HS-5 (cell line): Measurements from ENCODE around the gene SELE.
A peak's percentile ranks its signal among the peaks of the same experiment; 100 is the strongest.
"Not testable (repeated sequence)": the region's sequence is repeated elsewhere in the genome, so short reads cannot be mapped to it uniquely, and the experiment has no call there.

Source experiments
- DNase-seq: peaks from one replicate; pipeline ENCODE4 v3.0.0-alpha.2; 2012; ENCODE audit warnings: low read depth

SELE gene

DNA sequence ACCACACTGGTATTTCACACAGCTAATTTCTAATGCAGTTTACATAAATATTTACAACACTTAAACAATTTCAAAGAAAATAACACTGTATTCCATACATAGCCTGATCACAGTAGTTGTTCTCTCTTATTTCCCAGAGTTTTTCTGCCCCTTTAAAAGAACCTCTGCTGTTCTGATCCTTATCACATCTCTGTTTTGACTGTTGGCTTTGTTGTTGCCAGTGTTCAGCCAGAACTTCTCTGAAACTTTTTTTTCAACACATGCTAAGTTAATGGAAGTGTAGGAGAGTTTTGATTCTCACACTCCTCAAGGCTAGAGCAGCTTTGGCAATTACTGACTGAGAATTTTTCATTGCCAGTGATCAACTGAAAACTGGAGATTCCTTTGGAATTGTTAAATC, 11.1 kb downstream of the SELE start:
- DNase-seq = no peak

DNA sequence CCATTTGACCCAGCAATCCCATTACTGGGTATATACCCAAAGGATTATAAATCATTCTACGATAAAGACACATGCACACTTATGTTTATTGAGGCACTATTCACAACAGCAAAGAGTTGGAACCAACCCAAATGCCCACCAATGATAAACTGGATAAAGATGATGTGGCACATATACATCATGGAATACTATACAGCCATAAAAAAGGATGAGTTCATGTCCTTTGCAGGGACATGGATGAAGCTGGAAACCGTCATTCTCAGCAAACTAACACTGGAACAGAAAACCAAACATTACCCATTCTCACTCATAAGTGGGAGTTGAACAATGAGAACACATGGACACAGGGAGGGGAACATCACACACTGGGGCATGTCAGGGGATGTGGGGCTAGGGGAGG, 18.8 kb downstream of the SELE start:
- DNase-seq = not testable (repeated sequence)

DNA sequence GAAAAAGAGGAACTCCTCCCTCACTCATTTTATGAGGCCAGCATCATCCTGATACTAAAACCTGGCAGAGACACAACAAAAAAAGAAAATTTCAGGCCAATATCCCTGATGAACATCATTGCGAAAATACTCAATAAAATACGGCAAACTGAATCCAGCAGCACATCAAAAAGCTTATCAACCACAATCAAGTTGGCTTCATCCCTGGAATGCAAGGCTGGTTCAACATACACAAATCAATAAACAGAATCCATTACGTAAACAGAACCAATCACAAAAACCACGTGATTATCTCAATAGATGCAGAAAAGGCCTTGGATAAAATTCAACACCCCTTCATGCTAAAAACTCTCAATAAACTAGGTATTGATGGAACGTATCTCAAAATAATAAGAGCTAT, 20.8 kb downstream of the SELE start:
- DNase-seq = not testable (repeated sequence)

DNA sequence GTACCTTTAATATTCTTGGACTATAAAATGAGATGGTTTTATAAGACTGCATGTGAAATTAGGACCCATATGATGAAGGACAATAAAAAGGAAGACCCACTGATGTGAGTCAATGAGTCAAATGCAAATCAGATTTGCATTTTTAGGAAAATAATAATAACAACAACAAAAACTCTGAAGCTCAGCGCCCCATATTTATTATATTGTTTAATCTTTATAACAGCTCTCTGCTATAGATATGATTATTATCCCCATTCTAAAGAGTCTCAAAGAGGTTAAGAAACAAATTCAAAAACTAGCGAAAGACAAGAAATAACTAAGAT, 21.6 kb downstream of the SELE start:
- no peak for DNase-seq

DNA sequence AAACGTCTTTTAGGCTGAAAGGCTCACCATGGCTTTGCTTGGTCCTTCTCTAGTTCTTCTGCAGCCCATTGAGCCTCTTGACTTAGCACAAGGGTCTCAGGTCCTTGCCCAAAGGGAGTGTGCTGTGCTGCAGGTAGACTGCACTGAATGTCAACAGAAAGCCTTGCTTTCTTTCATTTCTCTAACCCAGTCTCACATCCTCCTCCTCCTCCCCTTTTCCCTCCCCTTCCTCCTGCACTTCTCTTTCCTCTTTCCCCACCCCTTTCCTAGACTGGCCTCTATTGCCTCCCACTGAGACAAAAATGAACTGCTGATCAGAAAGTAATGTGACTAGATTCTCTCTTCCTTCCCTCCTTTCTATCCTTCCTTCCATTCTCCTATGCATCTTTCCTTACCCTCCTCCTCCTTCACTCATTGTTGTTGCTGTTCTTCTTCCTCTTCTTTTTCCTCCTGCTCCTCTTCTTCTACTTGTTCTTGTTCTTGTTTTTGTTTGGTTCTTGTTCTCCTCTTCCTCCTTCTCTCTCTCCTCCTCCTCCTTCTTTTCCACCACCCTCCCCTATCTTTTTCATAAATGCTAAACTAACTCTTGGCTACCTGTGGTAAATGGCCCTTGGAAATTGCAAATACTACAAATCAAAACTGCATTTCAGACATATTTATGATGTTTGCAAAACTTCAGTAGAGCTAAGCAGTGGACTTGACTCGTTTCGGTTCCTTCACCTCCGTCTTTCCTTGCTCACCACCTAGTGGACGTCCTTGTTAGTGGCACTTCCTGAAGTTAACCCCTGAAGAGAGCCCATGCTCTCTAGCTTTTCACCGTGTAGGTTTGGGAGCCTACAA, 22.2 kb downstream of the SELE start, which contains the start of gene SELL:
TSS of gene SELL (minus strand) at position 152 of the 840 bp plus-strand sequence. CDS start at position 30, 122 bp downstream.
- peak; percentile 29 for DNase-seq

DNA sequence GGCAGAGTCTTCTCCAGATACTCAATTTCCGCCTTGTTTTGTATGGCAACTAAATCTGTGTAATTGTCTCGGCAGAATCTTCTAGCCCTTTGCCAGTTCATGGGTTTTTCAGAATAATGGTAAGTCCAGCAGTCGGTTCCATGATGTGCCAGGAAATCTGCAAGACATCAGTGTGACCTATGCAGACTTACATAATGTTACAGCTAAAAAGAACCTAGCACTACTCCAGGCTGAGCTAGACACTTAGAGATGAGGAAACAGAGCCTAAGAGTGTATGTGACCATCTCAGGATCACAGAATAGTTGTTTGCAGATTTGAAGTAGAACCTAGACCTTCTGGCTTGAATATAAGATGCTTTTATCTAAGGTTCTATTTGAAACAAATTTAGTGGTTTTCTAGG, 25.2 kb downstream of the SELE start:
- DNase-seq = no peak

DNA sequence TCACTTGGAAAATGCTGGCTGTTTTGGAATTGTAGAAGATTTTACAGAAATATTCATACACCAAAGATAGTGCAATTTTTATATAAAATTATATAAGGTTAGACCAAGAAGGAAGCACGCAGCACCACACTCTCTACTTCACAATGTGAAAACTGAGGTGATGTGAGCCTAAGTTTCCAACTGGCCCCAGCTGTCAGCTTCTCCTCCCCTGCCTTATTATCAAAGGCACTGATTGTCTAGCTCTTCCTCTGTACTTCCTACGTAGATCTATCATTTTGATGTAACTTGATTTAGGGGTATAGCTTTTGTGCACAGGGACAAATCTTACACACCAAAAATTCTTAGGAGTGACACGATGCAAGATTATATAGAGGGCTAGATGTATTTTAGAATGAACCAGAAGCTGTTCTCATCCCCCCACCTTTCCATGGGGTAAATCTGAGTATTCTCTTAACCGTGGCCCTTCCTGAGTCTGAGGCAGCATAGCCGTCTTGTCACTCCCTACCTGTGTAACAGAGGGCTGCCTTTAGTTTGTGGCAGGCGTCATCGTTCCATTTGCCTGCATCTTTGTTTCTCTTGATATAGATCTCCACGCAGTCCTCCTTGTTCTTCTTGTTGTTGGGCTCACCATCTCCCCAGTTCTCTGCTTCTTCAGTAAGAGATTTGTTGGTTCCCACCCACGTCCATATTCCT, 25.8 kb downstream of the SELE start:
- DNase-seq = no peak

DNA sequence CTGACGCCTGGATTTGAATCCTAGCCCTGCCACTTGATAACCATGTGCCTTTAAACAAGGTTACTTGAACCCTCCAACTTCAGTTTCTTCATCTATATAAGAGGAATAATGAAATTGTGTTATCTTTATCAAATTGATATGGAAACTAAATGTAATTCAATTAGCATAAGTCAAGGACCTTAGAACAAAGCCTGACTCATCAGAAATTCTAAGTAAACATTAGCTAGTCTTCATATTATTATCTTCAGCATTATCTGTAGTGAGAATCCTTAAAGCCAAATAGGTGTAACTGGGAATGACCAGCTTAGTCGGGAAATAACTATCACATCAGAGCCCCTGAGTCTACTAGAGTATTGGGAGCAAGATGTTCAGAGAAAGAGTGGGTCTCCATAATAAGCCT, 29.1 kb downstream of the SELE start:
- DNase-seq = no peak

DNA sequence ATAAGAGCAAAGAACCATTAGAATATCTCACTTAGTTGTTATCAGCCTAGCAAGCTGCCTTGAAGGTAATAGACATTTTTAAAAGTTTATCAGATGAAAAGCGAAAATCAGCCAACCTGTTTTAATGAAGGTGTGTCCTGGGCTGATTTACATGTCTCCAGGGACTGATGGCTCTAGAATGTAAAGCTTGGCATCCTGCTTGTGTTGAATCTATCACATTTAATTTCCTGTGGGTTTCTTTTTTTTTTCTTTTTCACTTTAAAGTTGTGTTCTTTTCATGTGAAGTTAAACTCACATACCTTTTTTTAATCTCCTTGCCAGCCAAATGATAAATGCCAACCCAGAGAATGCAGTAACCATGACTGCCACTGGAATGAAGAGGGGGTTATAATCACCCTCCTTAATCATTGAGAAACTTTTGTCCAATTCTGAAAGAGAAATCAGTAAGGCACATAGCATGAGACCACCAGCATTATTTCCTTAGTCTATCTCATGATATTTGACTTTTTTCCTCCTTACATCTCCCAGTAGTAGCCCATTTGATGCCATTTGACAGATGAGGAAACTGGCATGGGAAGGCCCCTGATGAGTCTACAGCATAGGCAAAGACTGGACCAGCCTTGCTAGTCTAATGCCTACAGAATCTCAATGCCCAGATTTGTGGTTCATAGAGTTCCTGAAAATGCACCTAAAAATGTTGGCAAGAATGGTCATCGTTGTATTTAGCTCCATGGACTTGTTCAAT, 32.4 kb downstream of the SELE start:
- no peak for DNase-seq

DNA sequence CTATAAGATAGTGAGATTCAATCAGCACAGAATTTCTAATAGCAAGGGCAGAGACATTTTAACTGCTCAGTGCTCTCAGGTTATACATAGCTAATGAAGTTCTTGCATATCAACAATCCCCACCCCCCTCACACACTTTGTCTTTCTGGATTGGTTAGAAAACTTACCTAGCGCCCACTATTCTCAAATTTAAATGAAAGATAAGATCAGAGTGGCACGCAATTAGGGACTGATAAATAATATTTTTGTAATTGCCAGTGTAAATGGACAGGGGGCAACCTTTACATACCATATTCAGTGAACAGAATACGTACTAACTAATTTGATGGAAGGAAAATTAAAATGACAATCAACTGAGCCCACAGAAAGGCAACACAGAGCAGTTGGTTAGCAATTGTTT, 34.2 kb downstream of the SELE start:
- DNase-seq = no peak

DNA sequence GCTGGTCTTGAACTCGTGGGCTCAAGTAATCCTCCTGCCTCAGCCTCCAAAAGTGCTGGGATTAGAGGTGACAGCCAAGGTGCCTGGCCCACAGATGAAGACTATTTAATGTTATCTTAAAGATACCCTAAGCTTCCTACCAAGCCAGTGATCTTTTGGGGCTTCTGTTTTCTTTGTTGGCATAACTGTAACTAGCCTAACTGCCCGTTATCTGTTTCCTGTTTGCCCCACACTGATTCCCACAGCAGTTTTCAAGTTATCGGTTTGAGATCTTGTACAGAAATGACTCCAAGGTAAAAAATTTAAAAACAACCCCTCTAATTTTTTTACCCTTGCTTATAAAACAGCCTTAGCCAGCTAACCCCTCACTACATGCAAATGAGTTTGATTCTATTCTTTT, 34.9 kb downstream of the SELE start:
- DNase-seq = no peak

DNA sequence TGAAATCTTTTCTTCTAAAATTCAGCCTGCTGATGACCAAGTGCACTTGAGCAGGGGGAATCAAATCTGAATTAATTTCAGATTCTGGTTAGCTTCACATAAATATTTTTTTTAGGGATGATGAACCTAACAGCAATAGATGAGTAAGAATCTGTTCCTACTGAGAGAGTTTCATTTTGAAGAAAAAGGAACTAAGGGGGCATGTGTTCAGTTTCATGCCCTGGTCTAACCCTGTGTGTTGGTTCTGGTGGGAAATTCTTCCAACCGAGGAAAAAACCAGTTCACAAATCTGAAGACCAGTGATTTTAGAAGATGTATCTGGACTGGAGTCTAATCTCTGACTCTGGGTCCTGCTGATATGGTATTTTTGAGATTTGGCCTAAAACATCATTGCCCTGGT, 36.1 kb downstream of the SELE start:
- no peak for DNase-seq

DNA sequence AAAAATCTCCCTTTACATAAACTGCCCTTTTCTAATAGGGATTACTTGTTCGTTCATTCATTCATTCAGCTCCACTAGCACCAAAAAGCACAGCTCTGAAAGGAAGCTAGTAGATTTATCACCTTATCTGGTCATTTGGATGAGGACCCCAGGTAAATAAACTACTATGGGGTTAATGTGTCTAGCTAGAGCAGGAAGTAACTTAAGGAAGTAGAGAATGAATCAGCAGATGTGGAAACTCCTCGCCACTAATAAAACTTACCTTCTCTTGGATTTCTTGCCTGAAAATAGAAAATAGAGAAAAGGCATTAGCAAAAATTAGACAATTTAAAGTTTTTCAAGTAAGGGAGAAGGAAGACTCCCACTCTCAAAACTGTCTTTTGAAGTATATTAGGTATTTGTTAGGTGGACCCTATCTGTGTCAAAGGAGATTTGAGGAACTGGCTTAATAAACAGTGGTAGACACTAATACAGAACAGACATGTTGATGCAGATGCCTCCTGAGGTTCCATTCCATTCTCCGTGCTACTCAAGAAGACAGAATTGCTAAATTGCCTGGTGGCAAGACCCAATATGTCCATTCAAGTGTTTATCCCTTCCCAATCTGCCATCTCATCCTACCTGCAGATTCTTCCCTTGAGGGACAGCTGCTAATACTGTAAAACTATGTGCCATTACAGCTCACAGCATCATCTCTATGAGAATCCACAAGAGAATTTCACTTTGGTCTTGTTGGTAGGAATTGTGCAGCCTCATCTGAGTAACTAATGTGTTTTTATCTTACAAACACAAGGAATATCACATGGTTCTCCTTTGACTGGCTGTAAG, 37.4 kb downstream of the SELE start:
- no peak for DNase-seq

DNA sequence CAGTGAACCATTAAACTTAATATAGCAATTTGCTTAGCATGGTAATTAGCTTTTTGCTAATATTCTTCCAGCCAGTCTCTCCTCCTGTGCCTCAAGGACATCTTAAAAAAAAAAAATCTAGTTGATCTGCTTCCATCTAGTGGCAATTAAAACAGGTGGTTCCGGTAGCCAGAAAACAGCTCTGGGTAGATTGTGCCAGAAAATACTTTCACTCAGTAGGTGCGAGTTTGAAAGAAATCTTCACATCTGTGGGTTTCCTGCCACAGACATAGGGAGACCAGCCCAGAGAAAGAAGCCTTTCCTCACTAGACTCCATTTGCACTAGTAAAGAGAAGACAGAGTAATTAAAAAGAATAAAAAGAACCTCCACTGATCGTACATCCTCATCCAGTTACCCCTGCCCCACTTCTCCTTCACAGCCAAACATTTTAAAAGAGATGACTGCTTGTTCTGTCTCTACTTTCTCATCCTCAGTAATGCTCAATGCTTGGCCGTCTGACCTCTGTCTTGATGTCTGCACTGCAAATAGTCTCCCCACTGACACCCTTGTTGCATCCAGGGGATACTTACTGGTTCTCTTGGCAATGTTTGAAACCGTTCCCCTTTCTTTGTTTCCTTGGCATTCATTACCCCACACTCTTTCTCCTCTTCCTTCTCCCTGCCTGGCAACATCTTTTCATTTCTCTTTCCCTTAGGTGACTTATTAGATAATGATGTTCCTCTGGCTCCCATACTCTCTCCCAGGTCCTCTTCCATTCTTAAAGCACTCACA, 39.4 kb downstream of the SELE start:
- DNase-seq = no peak

DNA sequence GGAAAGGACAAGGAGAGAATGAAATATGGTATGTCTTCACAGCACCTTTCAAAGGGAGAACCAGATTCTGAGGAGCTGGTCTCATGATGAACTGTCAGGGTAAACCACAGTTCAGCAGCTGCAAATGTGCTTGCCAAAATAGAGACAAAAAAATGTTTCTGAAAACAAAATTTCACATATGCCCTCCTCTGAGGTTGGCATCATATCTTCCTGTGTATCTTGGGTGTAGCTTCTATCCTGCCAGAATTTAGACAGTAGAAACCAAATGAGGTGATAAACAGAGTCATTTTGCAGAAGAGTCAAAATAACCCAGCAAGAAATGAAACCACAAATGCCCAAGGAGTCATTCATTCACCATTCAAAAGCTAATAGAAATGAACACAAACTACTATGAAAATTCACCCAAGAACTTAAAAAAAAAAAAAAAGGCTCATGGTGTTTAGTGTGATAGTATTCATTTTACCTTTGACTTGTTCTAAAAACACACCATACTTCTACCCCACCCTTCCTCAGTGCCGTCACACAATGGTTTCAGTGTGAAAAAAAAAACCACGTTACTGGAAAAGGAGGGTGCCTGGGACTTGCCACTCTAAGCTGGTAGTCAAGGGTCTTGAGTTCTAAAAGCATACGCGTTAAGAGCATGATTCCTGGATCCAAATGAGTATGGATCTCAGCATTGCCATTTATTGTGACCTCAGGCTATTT, 41.0 kb downstream of the SELE start:
- DNase-seq = no peak

DNA sequence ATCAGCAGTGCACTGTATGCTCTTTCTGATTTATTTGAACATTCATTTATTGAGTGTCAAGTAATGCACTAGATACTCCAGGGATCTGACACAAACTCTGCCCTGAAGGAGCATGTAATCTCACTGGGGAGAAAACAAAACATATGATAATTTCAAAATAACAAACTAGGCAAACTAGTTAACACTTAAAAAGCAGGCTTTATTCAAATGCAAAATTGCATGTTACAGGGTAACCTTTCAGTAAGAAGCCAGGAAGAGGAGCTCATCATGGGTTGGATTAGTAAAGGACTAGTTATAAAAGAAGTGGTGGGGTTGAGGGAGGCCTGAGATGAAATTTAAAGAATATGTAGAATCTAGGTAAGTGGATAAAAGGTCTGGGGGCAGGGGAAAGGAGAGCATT, 43.4 kb downstream of the SELE start:
- no peak for DNase-seq

DNA sequence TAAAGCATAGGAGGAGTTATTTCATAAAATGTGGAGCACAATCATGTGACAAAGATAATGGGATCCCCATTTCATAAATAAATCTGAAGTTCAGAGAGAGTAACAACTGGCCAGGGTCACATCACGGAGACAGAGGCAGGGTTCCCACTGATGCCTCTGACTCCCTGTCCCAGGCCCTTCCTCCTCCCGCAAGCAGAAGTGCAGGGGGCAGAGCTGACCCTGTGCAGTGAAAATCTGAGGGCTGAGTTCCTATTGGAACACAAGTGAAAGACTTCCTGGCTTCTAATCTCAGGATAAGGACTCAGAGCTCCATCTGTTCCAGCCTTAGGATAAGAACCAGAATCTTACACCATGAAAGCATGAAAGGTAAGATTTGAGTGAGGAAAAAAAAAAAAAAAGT, 44.5 kb downstream of the SELE start:
- DNase-seq = no peak

DNA sequence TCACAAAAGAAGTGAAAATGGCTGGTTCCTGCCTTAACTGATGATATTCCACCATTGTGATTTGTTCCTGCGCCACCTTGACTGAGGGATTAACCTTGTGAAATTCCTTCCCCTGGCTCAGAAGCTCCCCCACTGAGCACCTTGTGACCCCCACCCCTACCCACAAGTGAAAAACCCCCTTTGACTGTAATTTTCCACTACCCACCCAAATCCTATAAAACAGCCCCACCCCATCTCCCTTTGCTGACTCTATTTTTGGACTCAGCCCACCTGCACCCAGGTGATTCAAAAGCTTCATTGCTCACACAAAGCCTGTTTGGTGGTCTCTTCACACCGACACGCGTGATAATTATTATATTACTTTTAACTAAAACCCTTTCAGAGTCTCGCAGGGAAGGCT, 45.5 kb downstream of the SELE start:
- not testable (repeated sequence) for DNase-seq

DNA sequence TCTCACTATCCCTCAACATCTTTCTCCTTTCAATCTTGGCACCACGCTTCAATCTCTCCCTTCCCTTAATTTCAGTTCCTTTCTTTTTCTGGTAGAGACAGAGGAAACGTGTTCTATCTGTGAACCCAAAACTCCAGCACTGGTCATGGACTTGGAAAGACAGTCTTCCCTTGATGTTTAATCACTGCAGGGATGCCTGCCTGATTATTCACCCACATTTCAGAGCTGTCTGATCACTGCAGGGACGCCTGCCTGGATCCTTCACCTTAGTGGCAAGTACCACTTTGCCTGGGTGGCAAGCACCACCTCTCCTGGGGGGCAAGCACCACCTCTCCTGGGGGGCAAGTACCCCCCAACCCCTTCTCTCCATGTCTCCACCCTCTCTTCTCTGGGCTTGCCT, 50.2 kb downstream of the SELE start:
- DNase-seq = no peak

DNA sequence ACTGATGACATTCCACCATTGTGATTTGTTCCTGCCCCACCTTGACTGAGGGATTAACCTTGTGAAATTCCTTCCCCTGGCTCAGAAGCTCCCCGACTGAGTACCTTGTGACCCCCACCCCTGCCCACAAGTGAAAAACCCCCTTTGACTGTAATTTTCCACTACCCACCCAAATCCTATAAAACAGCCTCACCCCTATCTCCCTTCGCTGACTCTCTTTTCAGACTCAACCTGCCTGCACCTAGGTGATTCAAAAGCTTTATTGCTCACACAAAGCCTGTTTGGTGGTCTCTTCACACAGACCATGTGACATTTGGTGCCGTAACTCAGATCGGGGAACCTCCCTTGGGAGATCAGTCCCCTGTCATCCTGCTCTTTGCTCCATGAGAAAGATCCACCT, 50.7 kb downstream of the SELE start:
- not testable (repeated sequence) for DNase-seq

DNA sequence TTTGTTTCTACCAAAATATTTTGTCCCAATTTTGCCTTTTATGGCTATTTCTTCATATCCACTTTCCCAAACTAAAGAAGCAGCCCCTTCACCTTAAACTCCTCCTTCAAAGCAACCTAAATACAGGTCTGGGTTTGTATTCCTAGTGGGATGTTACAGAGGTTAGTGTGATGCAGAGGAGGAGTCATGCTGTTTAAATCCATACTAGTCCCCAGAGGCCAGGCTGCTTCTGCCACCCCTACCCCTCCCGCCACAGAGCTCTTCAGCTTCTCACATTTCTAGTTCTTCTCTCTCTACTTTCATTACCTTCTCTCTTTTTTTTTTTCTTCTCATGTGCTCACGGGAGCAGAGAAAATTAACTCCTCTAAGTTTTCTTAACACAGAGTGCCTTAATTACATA, 51.8 kb downstream of the SELE start:
- no peak for DNase-seq
